Mesothelial cell of epicardium (in vitro differentiated cells): ENCODE measurements around the gene PLEKHO1. TPM values are rescaled to one million over a fixed set of nuclear protein-coding genes. Genes with fewer than 3 reads are reported as not detected.

Experiments
- DNase-seq, 2 experiments: peaks; one replicate each; pipeline ENCODE4 v3.0.0; 2021; ENCODE audit warnings: low spot score in 2 of 2; ENCODE audit not compliant: unreplicated experiment in 2 of 2
- H3K27ac Mint-ChIP-seq: 2 replicates; pipeline ENCODE4 v1.8.0; 2021; ENCODE audit warnings: mixed read lengths
- H3K27me3 Mint-ChIP-seq: 2 replicates; pipeline ENCODE4 v1.8.0; 2021; ENCODE audit warnings: low read depth, mixed read lengths
- H3K36me3 Mint-ChIP-seq: 2 replicates; pipeline ENCODE4 v1.8.0; 2021; ENCODE audit warnings: mixed read lengths
- H3K4me1 Mint-ChIP-seq: 2 replicates; pipeline ENCODE4 v1.8.0; 2021; ENCODE audit warnings: mixed read lengths
- H3K4me3 Mint-ChIP-seq: 2 replicates; pipeline ENCODE4 v1.8.0; 2021; ENCODE audit warnings: mild to moderate bottlenecking, moderate library complexity, mixed read lengths
- H3K9me3 Mint-ChIP-seq: 2 replicates; pipeline ENCODE4 v1.8.0; 2021; ENCODE audit warnings: mixed read lengths
- CTCF ChIP-seq: fragments of 200-600 bp; sonication (generic); IDR thresholded peaks from one replicate; pipeline ENCODE4 v1.5.0; 2021; ENCODE audit warnings: antibody characterized with exemption; ENCODE audit not compliant: unreplicated experiment
- total RNA-seq: library from RNA; stranded (reverse); gene quantifications from 3 replicates; pipeline ENCODE4 v1.2.1, GENCODE V29; 2021

PLEKHO1 gene
- total RNA-seq, 1 donor from 2014 or later, result 80.1 TPM

- Mint-ChIP-seq H3K27me3 (no peaks in the 10 kb centered on the region), H3K36me3 (peaks cover 23% of the 10 kb centered on the region), H3K9me3 (no peaks in the 10 kb centered on the region), H3K4me3 (peak overlapping the region; percentile 92), H3K27ac (peak overlapping the region; percentile 93), H3K4me1 (peaks cover 60% of the 10 kb centered on the region)
- peak in 1 of 2 experiments; percentile 54 for DNase-seq
- no peak for TF ChIP-seq CTCF
Observed at GRCh38 chr1:150150133-150151021, 661 bp downstream of the PLEKHO1 start.

GRCh38 chr1:150151291-150152181 is 1.8 kb downstream of the PLEKHO1 start:
- no peaks in the 10 kb centered on the region for H3K9me3 Mint-ChIP-seq
- no peak for DNase-seq
- peak overlapping the region; percentile 92 for H3K4me3 Mint-ChIP-seq
- no peaks in the 10 kb centered on the region for H3K27me3 Mint-ChIP-seq
- peaks cover 55% of the 10 kb centered on the region for H3K4me1 Mint-ChIP-seq
- H3K27ac Mint-ChIP-seq, result peak overlapping the region; percentile 93
- TF ChIP-seq CTCF, result no peak
- H3K36me3 Mint-ChIP-seq, result peaks cover 32% of the 10 kb centered on the region

- DNase-seq, result no peak
- Mint-ChIP-seq H3K27me3 (no peaks in the 10 kb centered on the region), H3K4me3 (peak overlapping the region; percentile 92), H3K9me3 (no peaks in the 10 kb centered on the region), H3K27ac (peak overlapping the region; percentile 93), H3K4me1 (peaks cover 49% of the 10 kb centered on the region), H3K36me3 (peaks cover 37% of the 10 kb centered on the region)
- no peak for TF ChIP-seq CTCF
Observed at GRCh38 chr1:150152182-150152536, 2.4 kb downstream of the PLEKHO1 start.

- peaks cover 46% of the 10 kb centered on the region for H3K4me1 Mint-ChIP-seq
- H3K36me3 Mint-ChIP-seq, result peaks cover 43% of the 10 kb centered on the region
- H3K4me3 Mint-ChIP-seq, result peak overlapping the region; percentile 33
- H3K27ac Mint-ChIP-seq, result peak overlapping the region; percentile 76
- DNase-seq, result no peak
- no peaks in the 10 kb centered on the region for H3K27me3 Mint-ChIP-seq
- H3K9me3 Mint-ChIP-seq, result no peaks in the 10 kb centered on the region
- no peak for TF ChIP-seq CTCF
Observed at GRCh38 chr1:150152772-150153456, 3.2 kb downstream of the PLEKHO1 start.

- no peak overlapping the region for H3K27ac Mint-ChIP-seq
- no peaks in the 10 kb centered on the region for H3K9me3 Mint-ChIP-seq
- H3K36me3 Mint-ChIP-seq, result peaks cover 46% of the 10 kb centered on the region
- H3K27me3 Mint-ChIP-seq, result no peaks in the 10 kb centered on the region
- no peak for TF ChIP-seq CTCF
- H3K4me1 Mint-ChIP-seq, result peaks cover 35% of the 10 kb centered on the region
- no peak for DNase-seq
- H3K4me3 Mint-ChIP-seq, result no peak overlapping the region
Observed at GRCh38 chr1:150154143-150154542, 4.4 kb downstream of the PLEKHO1 start.
